SK-N-SH (cell line): ENCODE results near the gene BPIFA2. TPM values are rescaled to one million over a fixed set of nuclear protein-coding genes. Genes with fewer than 3 reads are reported as not detected.

Experiments
- CTCF ChIA-PET: fragments of 300-600, 350-600 bp; formaldehyde crosslinking; extraction: SDS; loops from one replicate; lab custom pipeline; 2021; lab: Yijun Ruan, JAX
- POLR2A ChIA-PET: fragments of 350-600 bp; sonication (Branson Sonifier 250); formaldehyde crosslinking; extraction: SDS; loops from one replicate; lab custom pipeline; 2020; ENCODE audit warnings: antibody characterized with exemption, inconsistent platforms; lab: Yijun Ruan, JAX
- DNase-seq: peaks from one replicate; pipeline ENCODE4 v3.0.0; 2012
- H2AFZ ChIP-seq: fragments of 200-600 bp; sonication (generic); 2 replicates; pipeline ENCODE4 v1.8.1; 2016; ENCODE audit warnings: antibody characterized with exemption, mild to moderate bottlenecking, low read depth
- H3F3A ChIP-seq: fragments of 200-600 bp; sonication (generic); replicated peaks from 2 replicates; pipeline ENCODE3; 2016; ENCODE audit warnings: antibody characterized with exemption, mild to moderate bottlenecking; ENCODE audit not compliant: insufficient read depth
- H3K27ac ChIP-seq, 2 experiments: fragments of 200-500 bp in 1 of 2; fragments of 200-600 bp in 1 of 2; sonication (Bioruptor generic) in 1 of 2; sonication (generic), shearing (Covaris generic) in 1 of 2; 2 replicates each; pipeline versions ENCODE4 v1.5.1 to v1.6.1; 2014 to 2016; ENCODE audit warnings: low read depth in 2 of 2, inconsistent platforms in 1 of 2, low read length in 1 of 2, mild to moderate bottlenecking in 1 of 2, mixed read lengths in 1 of 2
- H3K27me3 ChIP-seq: fragments of 200-600 bp; sonication (generic), shearing (Covaris generic); 2 replicates; pipeline ENCODE4 v1.6.1; 2016; ENCODE audit warnings: mixed run types; ENCODE audit not compliant: insufficient read depth
- H3K36me3 ChIP-seq, 2 experiments: fragments of 200-500 bp in 1 of 2; fragments of 200-600 bp in 1 of 2; sonication (Bioruptor generic) in 1 of 2; sonication (generic) in 1 of 2; replicated peaks in 1 of 2; 2 replicates each; pipeline versions ENCODE3 to v1.5.1; 2014 to 2016; ENCODE audit warnings: low read length in 1 of 2, mild to moderate bottlenecking in 1 of 2; ENCODE audit not compliant: insufficient read depth in 2 of 2, control insufficient read depth in 1 of 2
- H3K4me1 ChIP-seq, 2 experiments: fragments of 200-500 bp in 1 of 2; fragments of 200-600 bp in 1 of 2; sonication (Bioruptor generic) in 1 of 2; sonication (generic), shearing (Covaris generic) in 1 of 2; 2 replicates each; pipeline versions ENCODE4 v1.5.1 to v1.6.1; 2014 to 2016; ENCODE audit warnings: low read depth in 1 of 2, low read length in 1 of 2, mixed run types in 1 of 2; ENCODE audit not compliant: insufficient read depth in 2 of 2, control insufficient read depth in 1 of 2
- H3K4me2 ChIP-seq: fragments of 200-600 bp; sonication (generic), shearing (Covaris generic); 2 replicates; pipeline ENCODE4 v1.6.1; 2017; ENCODE audit warnings: mixed run types
- H3K4me3 ChIP-seq, 2 experiments: fragments of 200-500 bp in 1 of 2; fragments of 200-600 bp in 1 of 2; sonication (Bioruptor generic) in 1 of 2; sonication (generic), shearing (Covaris generic) in 1 of 2; 2 replicates each; pipeline versions ENCODE4 v1.5.1 to v1.8.1; 2014 to 2016; ENCODE audit warnings: low read depth in 2 of 2, inconsistent platforms in 1 of 2, low read length in 1 of 2, mild to moderate bottlenecking in 1 of 2, mixed read lengths in 1 of 2, moderate library complexity in 1 of 2
- H3K79me2 ChIP-seq: fragments of 200-600 bp; sonication (generic); 2 replicates; pipeline ENCODE4 v1.8.1; 2017; ENCODE audit warnings: mild to moderate bottlenecking; ENCODE audit not compliant: insufficient read depth
- H3K9ac ChIP-seq: fragments of 200-600 bp; sonication (generic); 2 replicates; pipeline ENCODE4 v1.6.1; 2017; ENCODE audit warnings: mixed run types
- H3K9me2 ChIP-seq: fragments of 200-600 bp; sonication (generic); 2 replicates; pipeline ENCODE4 v1.6.1; 2017; ENCODE audit warnings: mixed run types
- H3K9me3 ChIP-seq: fragments of 200-600 bp; sonication (generic); 2 replicates; pipeline ENCODE4 v1.6.1; 2017; ENCODE audit warnings: mixed run types, mild to moderate bottlenecking, moderate library complexity
- H4K20me1 ChIP-seq: fragments of 200-600 bp; sonication (generic); 2 replicates; pipeline ENCODE4 v1.6.1; 2017; ENCODE audit warnings: mild to moderate bottlenecking, mixed run types; ENCODE audit not compliant: insufficient read depth
- ELF1 ChIP-seq: IDR thresholded peaks from 2 replicates; pipeline ENCODE4 v1.4.0; 2012
- EP300 ChIP-seq, 2 experiments: IDR thresholded peaks; 2 replicates each; pipeline versions ENCODE4 v1.4.0 to v1.6.1; 2012; ENCODE audit warnings: borderline replicate concordance in 1 of 2, low read depth in 1 of 2, low read length in 1 of 2
- FOSL2 ChIP-seq: IDR thresholded peaks from 2 replicates; pipeline ENCODE4 v1.4.0; 2012; ENCODE audit warnings: low read depth, mild to moderate bottlenecking, moderate library complexity, borderline replicate concordance
- FOXM1 ChIP-seq: IDR thresholded peaks from 2 replicates; pipeline ENCODE4 v1.4.0; 2012; ENCODE audit warnings: low read depth, mild to moderate bottlenecking
- GATA2 ChIP-seq: sonication (generic); formaldehyde crosslinking; IDR thresholded peaks from 2 replicates; pipeline ENCODE4 v1.5.0; 2020; ENCODE audit warnings: mild to moderate bottlenecking, missing genetic modification reagents
- MEF2A ChIP-seq: IDR thresholded peaks from 2 replicates; pipeline ENCODE4 v1.4.0; 2012; ENCODE audit warnings: low read depth, borderline replicate concordance
- MXI1 ChIP-seq: IDR thresholded peaks from 2 replicates; pipeline ENCODE4 v1.6.1; 2012; ENCODE audit warnings: mild to moderate bottlenecking, low read depth, low read length, improper control_type of control experiment
- NRF1 ChIP-seq: IDR thresholded peaks from 2 replicates; pipeline ENCODE4 v1.6.1; 2012; ENCODE audit warnings: low read depth, mild to moderate bottlenecking, low read length
- POLR2AphosphoS5 ChIP-seq: IDR thresholded peaks from 2 replicates; pipeline ENCODE4 v1.6.1; 2012; ENCODE audit warnings: low read depth, low read length
- RAD21 ChIP-seq: IDR thresholded peaks from 2 replicates; pipeline ENCODE4 v1.6.1; 2012; ENCODE audit warnings: mild to moderate bottlenecking, low read length
- RCOR1 ChIP-seq: fragments of 150-350 bp; IDR thresholded peaks from 2 replicates; pipeline ENCODE4 v1.6.1; 2017; ENCODE audit warnings: antibody characterized with exemption, low read length
- SIN3A ChIP-seq: IDR thresholded peaks from 2 replicates; pipeline ENCODE4 v1.6.1; 2012; ENCODE audit warnings: low read depth, mild to moderate bottlenecking, low read length, moderate library complexity, borderline replicate concordance
- SMC3 ChIP-seq: IDR thresholded peaks from 2 replicates; pipeline ENCODE4 v1.6.1; 2012; ENCODE audit warnings: low read depth, low read length, improper control_type of control experiment
- TEAD4 ChIP-seq: IDR thresholded peaks from 2 replicates; pipeline ENCODE4 v1.4.0; 2012; ENCODE audit warnings: mild to moderate bottlenecking, borderline replicate concordance; ENCODE audit not compliant: insufficient read depth
- WGBS: methylation state at CpG from one replicate; pipeline ENCODE4 v1.1.6; 2017; ENCODE audit warnings: low lambda C conversion rate; 5-methylcytosine and 5-hydroxymethylcytosine counted together
- polyA plus RNA-seq, 3 experiments: library from polyadenylated mRNA; depleted of rRNA; stranded (reverse); fragments of >200 nt; gene quantifications; 2 replicates each; pipeline ENCODE4 v1.2.3, GENCODE V29; 2012
- TF ChIP-seq, protein P1 (sequence below): IDR thresholded peaks from 2 replicates; pipeline ENCODE4 v1.6.1; 2012; ENCODE audit warnings: mild to moderate bottlenecking, low read depth, low read length, moderate library complexity
- TF ChIP-seq, protein P2 (sequence below): IDR thresholded peaks from 2 replicates; pipeline ENCODE4 v1.4.0; 2012; ENCODE audit warnings: low read depth, borderline replicate concordance

Gene BPIFA2
- polyA plus RNA-seq, 1 of the 3 experiments (the other 2 are of a cell fraction) = not detected

DNA sequence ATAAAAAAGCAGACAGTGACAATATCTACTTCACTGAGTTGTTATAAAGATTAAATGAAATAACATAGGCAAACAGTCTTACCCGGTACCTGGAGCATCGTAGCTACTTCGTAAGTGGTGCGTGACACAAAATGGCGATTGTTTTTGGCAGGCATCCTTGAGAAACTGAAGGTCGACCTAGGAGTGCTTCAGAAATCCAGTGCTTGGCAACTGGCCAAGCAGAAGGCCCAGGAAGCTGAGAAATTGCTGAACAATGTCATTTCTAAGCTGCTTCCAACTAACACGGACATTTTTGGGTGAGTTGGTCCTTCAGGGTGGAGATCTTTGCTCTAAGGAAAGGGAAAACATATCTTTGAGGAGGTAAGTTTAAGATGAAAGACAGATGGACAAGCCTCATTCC is 4.8 kb downstream of the BPIFA2 start:
- WGBS = 7% methylated on average over 7 of the region's 7 CpGs
- Histone ChIP-seq H3K27ac (no peak overlapping the region), H3K4me2 (no peak overlapping the region), H4K20me1 (no peaks in the 10 kb centered on the region), H3K36me3 (no peaks in the 10 kb centered on the region), H2AFZ (no peak overlapping the region), H3K9me2 (no peaks in the 10 kb centered on the region), H3K9ac (no peak overlapping the region), H3K79me2 (no peaks in the 10 kb centered on the region), H3K27me3 (no peaks in the 10 kb centered on the region), H3K4me3 (no peak overlapping the region), H3K9me3 (peaks cover 4% of the 10 kb centered on the region; the same call in 1 of the 2 replicates), H3K4me1 (no peaks in the 10 kb centered on the region), H3F3A (no peaks in the 10 kb centered on the region)
- no peak for DNase-seq
- POLR2A ChIA-PET = no interaction called here
- TF ChIP-seq EP300 (IDR thresholded peaks at IDR 0.05; ENCODE audit: borderline replicate concordance in 1 of 2, low read depth in 1 of 2, low read length in 1 of 2) (no peak), RCOR1 (no peak), ELF1 (no peak), RAD21 (no peak), NRF1 (no peak), MXI1 (no peak), POLR2AphosphoS5 (no peak), FOXM1 (no peak), GATA2 (CRISPR knock-in tag) (no peak), MEF2A (no peak), TEAD4 (no peak), SMC3 (no peak), SIN3A (no peak), FOSL2 (no peak)
- TF ChIP-seq, protein P1, sequence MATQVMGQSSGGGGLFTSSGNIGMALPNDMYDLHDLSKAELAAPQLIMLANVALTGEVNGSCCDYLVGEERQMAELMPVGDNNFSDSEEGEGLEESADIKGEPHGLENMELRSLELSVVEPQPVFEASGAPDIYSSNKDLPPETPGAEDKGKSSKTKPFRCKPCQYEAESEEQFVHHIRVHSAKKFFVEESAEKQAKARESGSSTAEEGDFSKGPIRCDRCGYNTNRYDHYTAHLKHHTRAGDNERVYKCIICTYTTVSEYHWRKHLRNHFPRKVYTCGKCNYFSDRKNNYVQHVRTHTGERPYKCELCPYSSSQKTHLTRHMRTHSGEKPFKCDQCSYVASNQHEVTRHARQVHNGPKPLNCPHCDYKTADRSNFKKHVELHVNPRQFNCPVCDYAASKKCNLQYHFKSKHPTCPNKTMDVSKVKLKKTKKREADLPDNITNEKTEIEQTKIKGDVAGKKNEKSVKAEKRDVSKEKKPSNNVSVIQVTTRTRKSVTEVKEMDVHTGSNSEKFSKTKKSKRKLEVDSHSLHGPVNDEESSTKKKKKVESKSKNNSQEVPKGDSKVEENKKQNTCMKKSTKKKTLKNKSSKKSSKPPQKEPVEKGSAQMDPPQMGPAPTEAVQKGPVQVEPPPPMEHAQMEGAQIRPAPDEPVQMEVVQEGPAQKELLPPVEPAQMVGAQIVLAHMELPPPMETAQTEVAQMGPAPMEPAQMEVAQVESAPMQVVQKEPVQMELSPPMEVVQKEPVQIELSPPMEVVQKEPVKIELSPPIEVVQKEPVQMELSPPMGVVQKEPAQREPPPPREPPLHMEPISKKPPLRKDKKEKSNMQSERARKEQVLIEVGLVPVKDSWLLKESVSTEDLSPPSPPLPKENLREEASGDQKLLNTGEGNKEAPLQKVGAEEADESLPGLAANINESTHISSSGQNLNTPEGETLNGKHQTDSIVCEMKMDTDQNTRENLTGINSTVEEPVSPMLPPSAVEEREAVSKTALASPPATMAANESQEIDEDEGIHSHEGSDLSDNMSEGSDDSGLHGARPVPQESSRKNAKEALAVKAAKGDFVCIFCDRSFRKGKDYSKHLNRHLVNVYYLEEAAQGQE = no peak
- TF ChIP-seq, protein P2, sequence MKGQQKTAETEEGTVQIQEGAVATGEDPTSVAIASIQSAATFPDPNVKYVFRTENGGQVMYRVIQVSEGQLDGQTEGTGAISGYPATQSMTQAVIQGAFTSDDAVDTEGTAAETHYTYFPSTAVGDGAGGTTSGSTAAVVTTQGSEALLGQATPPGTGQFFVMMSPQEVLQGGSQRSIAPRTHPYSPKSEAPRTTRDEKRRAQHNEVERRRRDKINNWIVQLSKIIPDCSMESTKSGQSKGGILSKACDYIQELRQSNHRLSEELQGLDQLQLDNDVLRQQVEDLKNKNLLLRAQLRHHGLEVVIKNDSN = no peak
- CTCF ChIA-PET = no interaction called here
